Endothelial cell of umbilical vein (primary cell): ENCODE results near the gene CUBN. TPM values are rescaled to one million over a fixed set of nuclear protein-coding genes. Genes with fewer than 3 reads are reported as not detected.

ENCODE experiments used
- BruUV-seq: library from RNA; stranded (reverse); fragments of 400-500 nt; replicated peaks from 2 replicates; lab custom pipeline; 2021; lab: Mats Ljungman, UMichigan
- CTCF ChIA-PET: fragments of 300-600, 350-600 bp; sonication (Branson Sonifier 250); formaldehyde crosslinking; loops from one replicate; lab custom pipeline; 2021; ENCODE audit warnings: antibody characterized with exemption, inconsistent platforms; lab: Charles Lee
- POLR2A ChIA-PET: fragments of 300-600, 350-600 bp; sonication (Branson Sonifier 250); formaldehyde crosslinking; loops from one replicate; lab custom pipeline; 2021; ENCODE audit warnings: antibody characterized with exemption, inconsistent platforms; lab: Charles Lee
- DNase-seq: peaks from one replicate; pipeline ENCODE4 v3.0.0-alpha.2; 2011; ENCODE audit warnings: low read depth, low spot score
- FAIRE-seq: peaks from 2 replicates; lab custom pipeline; 2011; peaks lifted over from hg19 to GRCh38; lab: Jason Lieb, UNC
- H2AFZ ChIP-seq: 2 replicates; pipeline ENCODE4 v1.6.0; 2012; ENCODE audit warnings: low read depth, low read length, control low read depth, inconsistent platforms
- H3K27ac ChIP-seq: 2 replicates; pipeline ENCODE4 v1.5.1; 2011; ENCODE audit warnings: low read depth, mild to moderate bottlenecking, control low read depth, low read length, moderate library complexity; ENCODE audit not compliant: insufficient read depth
- H3K27me3 ChIP-seq, 2 experiments: 2 replicates each; pipeline versions ENCODE4 v1.6.0 to v1.6.1; 2011; ENCODE audit warnings: low read length in 2 of 2, mixed read lengths in 1 of 2; ENCODE audit not compliant: control insufficient read depth in 2 of 2, insufficient read depth in 2 of 2
- H3K36me3 ChIP-seq, 2 experiments: 2 replicates in 1 of 2; 3 replicates in 1 of 2; pipeline ENCODE4 v1.5.1; 2011; ENCODE audit warnings: low read length in 2 of 2, mild to moderate bottlenecking in 1 of 2, moderate library complexity in 1 of 2; ENCODE audit not compliant: control insufficient read depth in 2 of 2, insufficient read depth in 2 of 2; ENCODE audit errors: extremely low read depth in 1 of 2
- H3K4me1 ChIP-seq: 3 replicates; pipeline ENCODE4 v1.5.1; 2011; ENCODE audit warnings: mild to moderate bottlenecking, low read length; ENCODE audit not compliant: control insufficient read depth, insufficient read depth; ENCODE audit errors: extremely low read depth
- H3K4me2 ChIP-seq: 2 replicates; pipeline ENCODE4 v1.6.1; 2011; ENCODE audit warnings: low read length, control low read depth, mixed read lengths; ENCODE audit not compliant: insufficient read depth
- H3K4me3 ChIP-seq, 3 experiments: fragments of 200-600 bp in 1 of 3; sonication (generic), shearing (Covaris generic) in 1 of 3; replicated peaks in 1 of 3; 2 replicates each; pipeline ENCODE4 v1.5.1; 2011 to 2016; ENCODE audit warnings: control low read depth in 3 of 3, low read length in 3 of 3, mild to moderate bottlenecking in 2 of 3, inconsistent platforms in 1 of 3, low read depth in 1 of 3, moderate library complexity in 1 of 3; ENCODE audit not compliant: insufficient read depth in 1 of 3
- H3K79me2 ChIP-seq: 2 replicates; pipeline ENCODE4 v1.6.0; 2012; ENCODE audit warnings: low read length, inconsistent platforms; ENCODE audit not compliant: control insufficient read depth, insufficient read depth
- H3K9ac ChIP-seq: replicated peaks from 2 replicates; pipeline ENCODE3; 2011; ENCODE audit warnings: low read length, control low read depth; ENCODE audit not compliant: insufficient read depth; ENCODE audit errors: extremely low read depth
- H3K9me1 ChIP-seq: replicated peaks from 3 replicates; pipeline ENCODE4 v1.6.0; 2011; ENCODE audit warnings: mild to moderate bottlenecking, low read length; ENCODE audit not compliant: control insufficient read depth, insufficient read depth; ENCODE audit errors: extremely low read depth
- H3K9me3 ChIP-seq: replicated peaks from 2 replicates; pipeline ENCODE4 v1.5.1; 2012; ENCODE audit warnings: low read length, inconsistent platforms; ENCODE audit not compliant: control insufficient read depth, insufficient read depth
- H4K20me1 ChIP-seq: replicated peaks from 2 replicates; pipeline ENCODE3; 2011; ENCODE audit warnings: mild to moderate bottlenecking, low read length; ENCODE audit not compliant: control insufficient read depth, insufficient read depth; ENCODE audit errors: extremely low read depth
- CTCF ChIP-seq, 2 donors: IDR thresholded peaks; 1 replicate in 1 of 2; 2 replicates in 1 of 2; pipeline ENCODE4 v1.5.1; 2011; ENCODE audit warnings: low read length in 2 of 2, mild to moderate bottlenecking in 2 of 2, moderate library complexity in 2 of 2, control low read depth in 1 of 2, inconsistent platforms in 1 of 2, low read depth in 1 of 2; ENCODE audit not compliant: insufficient read depth in 1 of 2; ENCODE audit errors: extremely low read depth in 1 of 2
- EZH2 ChIP-seq: IDR thresholded peaks from 2 replicates; pipeline ENCODE4 v1.6.1; 2012; ENCODE audit warnings: borderline replicate concordance, low read depth, mild to moderate bottlenecking, moderate library complexity, low read length, inconsistent platforms; ENCODE audit not compliant: severe bottlenecking
- FOS ChIP-seq: IDR thresholded peaks from 2 replicates; pipeline ENCODE4 v1.6.1; 2011; ENCODE audit warnings: mild to moderate bottlenecking, low read length, moderate library complexity, borderline replicate concordance; ENCODE audit not compliant: insufficient read depth
- GATA2 ChIP-seq: IDR thresholded peaks from 2 replicates; pipeline ENCODE4 v1.7.0; 2011; ENCODE audit warnings: low read depth, mild to moderate bottlenecking, moderate library complexity, mixed read lengths, low read length; ENCODE audit not compliant: insufficient read length, insufficient read depth
- JUN ChIP-seq: IDR thresholded peaks from 2 replicates; pipeline ENCODE4 v1.6.1; 2011; ENCODE audit warnings: borderline replicate concordance, low read depth; ENCODE audit not compliant: insufficient read length, insufficient read depth
- MAX ChIP-seq: IDR thresholded peaks from 2 replicates; pipeline ENCODE4 v1.6.1; 2011; ENCODE audit not compliant: insufficient read depth, insufficient read length
- MYC ChIP-seq: IDR thresholded peaks from one replicate; pipeline ENCODE4 v1.6.1; 2011; ENCODE audit warnings: mild to moderate bottlenecking, low read depth, low read length
- POLR2A ChIP-seq: IDR thresholded peaks from 2 replicates; pipeline ENCODE4 v1.6.1; 2012; ENCODE audit warnings: low read depth, mild to moderate bottlenecking, control low read depth, low read length
- POLR2AphosphoS5 ChIP-seq: IDR thresholded peaks from 2 replicates; pipeline ENCODE4 v1.6.1; 2012; ENCODE audit warnings: low read depth, mild to moderate bottlenecking, control low read depth, low read length, moderate library complexity; ENCODE audit not compliant: insufficient read depth
- dilution Hi-C: fragments of 300-500 bp; cut with MboI; formaldehyde crosslinking; loops from one replicate; pipeline ENCODE4 v1.15.0; 2019; ENCODE audit warnings: low sequenced_read_pairs; ENCODE audit not compliant: extremely low pct_ligation_motif_present
- intact Hi-C: fragments of 100-400 bp; cut with micrococcal nuclease; formaldehyde crosslinking; loops from one replicate; pipeline ENCODE4 v1.10.0; 2022
- polyA plus RNA-seq, 4 experiments: library from polyadenylated mRNA; depleted of rRNA in 3 of 4; stranded (reverse) in 3 of 4; unstranded in 1 of 4; fragments of >200 nt; gene quantifications; 2 replicates each; pipeline versions ENCODE4 v1.2.1 to v1.2.3, GENCODE V29; 2011 to 2012; ENCODE audit warnings: missing spikeins in 1 of 4
- total RNA-seq: library from RNA; stranded (reverse); gene quantifications from 2 replicates; pipeline ENCODE4 v1.2.3, GENCODE V29; 2021

The CUBN gene
- total and polyA plus RNA-seq, 2 donors (not counting 3 experiments of a cell fraction or from before 2014, with no cell fraction given): 2.7 to 4.6 TPM

- TF ChIP-seq MYC (no peak), JUN (no peak), POLR2AphosphoS5 (no peak), CTCF (IDR thresholded peaks at IDR 0.05; ENCODE audit: extremely low read depth in 1 of 2, insufficient read depth in 1 of 2, low read depth in 1 of 2, low read length in 2 of 2) (no peak), EZH2 (no peak), GATA2 (no peak), MAX (no peak), FOS (no peak), POLR2A (no peak)
- Histone ChIP-seq H3K4me3 (no peak overlapping the region), H3K9me3 (no peaks in the 10 kb centered on the region), H3K9me1 (no peaks in the 10 kb centered on the region), H3K9ac (no peak overlapping the region), H3K4me2 (no peak overlapping the region), H3K27me3 (no peaks in the 10 kb centered on the region), H4K20me1 (no peaks in the 10 kb centered on the region), H2AFZ (no peak overlapping the region), H3K36me3 (no peaks in the 10 kb centered on the region), H3K27ac (no peak overlapping the region), H3K4me1 (no peaks in the 10 kb centered on the region), H3K79me2 (no peaks in the 10 kb centered on the region)
- intact Hi-C loops (no loop called here), dilution Hi-C loops (no loop called here)
- DNase-seq (no peak), FAIRE-seq (no peak)
- BruUV-seq: no TSS peak
- CTCF ChIA-PET: interaction anchor here (1.8 to 2.9 kb wide), 3 partner anchors 13 to 22 kb away, joined by 4 to 8 read pairs (median 5); no protein-coding TSS in a partner anchor
- POLR2A ChIA-PET: no interaction called here
Measured at GRCh38 chr10:17144757-17145156, 15.1 kb upstream of the CUBN start.
